Measurements from ENCODE around the gene FREM1. TPM values are rescaled to one million over a fixed set of nuclear protein-coding genes. Genes with fewer than 3 reads are reported as not detected.

Gene FREM1
- total RNA-seq, 1 donor from 2014 or later, result 62.9 TPM

DNA sequence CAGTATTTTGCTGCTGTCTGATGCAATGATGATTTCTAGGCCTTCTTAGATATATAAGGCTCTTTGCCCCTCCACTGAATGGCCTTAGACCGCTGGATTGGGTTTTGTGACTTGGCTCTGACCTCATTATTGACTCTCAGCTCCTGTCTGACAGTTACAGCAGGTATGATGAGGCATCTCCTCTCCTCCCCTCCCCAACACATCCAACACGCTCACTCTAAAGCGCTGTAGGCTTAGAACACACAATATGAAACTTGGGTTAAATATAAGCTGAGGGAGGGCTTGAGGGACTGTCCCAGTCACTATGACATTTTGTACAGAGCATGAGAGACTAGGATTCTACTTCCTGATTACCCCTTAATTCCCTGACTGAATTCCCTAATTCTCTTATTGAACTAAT lies 168.9 kb downstream of the FREM1 start:
- no peaks in the 10 kb centered on the region for H3K4me1 Mint-ChIP-seq
- H3K4me3 Mint-ChIP-seq, result no peak overlapping the region
- H3K27me3 Mint-ChIP-seq (ENCODE audit: low read depth), result no peaks in the 10 kb centered on the region

DNA sequence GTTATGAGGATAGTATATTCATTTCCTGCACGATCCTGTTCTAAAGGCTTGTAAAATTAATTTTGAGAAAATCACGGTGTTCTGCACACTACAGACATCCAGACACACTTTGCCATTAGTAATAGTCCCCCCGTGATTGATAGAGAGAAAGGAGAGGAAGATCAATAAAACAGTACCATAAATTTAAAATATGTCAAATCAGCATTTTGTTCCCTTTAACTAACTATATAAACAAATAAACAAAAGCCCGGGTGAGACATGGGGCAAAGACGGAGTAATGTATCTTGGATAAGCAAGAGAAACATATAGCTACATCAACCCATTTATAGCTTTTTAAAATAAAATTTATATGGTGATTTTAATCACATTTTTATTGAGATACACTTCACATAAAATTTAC lies 177.1 kb downstream of the FREM1 start:
- Mint-ChIP-seq H3K36me3 (peaks cover 28% of the 10 kb centered on the region), H3K27me3 (ENCODE audit: low read depth) (no peaks in the 10 kb centered on the region), H3K27ac (no peak overlapping the region), H3K9me3 (peaks cover 10% of the 10 kb centered on the region), H3K4me1 (no peaks in the 10 kb centered on the region), H3K4me3 (no peak overlapping the region)
- DNase-seq (ENCODE audit: low spot score in 2 of 2, unreplicated experiment in 2 of 2), result no peak
- TF ChIP-seq, protein P1, sequence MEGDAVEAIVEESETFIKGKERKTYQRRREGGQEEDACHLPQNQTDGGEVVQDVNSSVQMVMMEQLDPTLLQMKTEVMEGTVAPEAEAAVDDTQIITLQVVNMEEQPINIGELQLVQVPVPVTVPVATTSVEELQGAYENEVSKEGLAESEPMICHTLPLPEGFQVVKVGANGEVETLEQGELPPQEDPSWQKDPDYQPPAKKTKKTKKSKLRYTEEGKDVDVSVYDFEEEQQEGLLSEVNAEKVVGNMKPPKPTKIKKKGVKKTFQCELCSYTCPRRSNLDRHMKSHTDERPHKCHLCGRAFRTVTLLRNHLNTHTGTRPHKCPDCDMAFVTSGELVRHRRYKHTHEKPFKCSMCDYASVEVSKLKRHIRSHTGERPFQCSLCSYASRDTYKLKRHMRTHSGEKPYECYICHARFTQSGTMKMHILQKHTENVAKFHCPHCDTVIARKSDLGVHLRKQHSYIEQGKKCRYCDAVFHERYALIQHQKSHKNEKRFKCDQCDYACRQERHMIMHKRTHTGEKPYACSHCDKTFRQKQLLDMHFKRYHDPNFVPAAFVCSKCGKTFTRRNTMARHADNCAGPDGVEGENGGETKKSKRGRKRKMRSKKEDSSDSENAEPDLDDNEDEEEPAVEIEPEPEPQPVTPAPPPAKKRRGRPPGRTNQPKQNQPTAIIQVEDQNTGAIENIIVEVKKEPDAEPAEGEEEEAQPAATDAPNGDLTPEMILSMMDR (IDR thresholded peaks at IDR 0.05; ENCODE audit: unreplicated experiment), result no peak

More for the DNA sequence above, 168.9 kb downstream of the FREM1 start:
- Mint-ChIP-seq H3K27ac (no peak overlapping the region), H3K9me3 (peaks cover 4% of the 10 kb centered on the region), H3K36me3 (peaks cover 30% of the 10 kb centered on the region)
- no peak for DNase-seq (ENCODE audit: low spot score in 2 of 2, unreplicated experiment in 2 of 2)
- TF ChIP-seq, protein P1 (IDR thresholded peaks at IDR 0.05; ENCODE audit: unreplicated experiment), result no peak

DNA sequence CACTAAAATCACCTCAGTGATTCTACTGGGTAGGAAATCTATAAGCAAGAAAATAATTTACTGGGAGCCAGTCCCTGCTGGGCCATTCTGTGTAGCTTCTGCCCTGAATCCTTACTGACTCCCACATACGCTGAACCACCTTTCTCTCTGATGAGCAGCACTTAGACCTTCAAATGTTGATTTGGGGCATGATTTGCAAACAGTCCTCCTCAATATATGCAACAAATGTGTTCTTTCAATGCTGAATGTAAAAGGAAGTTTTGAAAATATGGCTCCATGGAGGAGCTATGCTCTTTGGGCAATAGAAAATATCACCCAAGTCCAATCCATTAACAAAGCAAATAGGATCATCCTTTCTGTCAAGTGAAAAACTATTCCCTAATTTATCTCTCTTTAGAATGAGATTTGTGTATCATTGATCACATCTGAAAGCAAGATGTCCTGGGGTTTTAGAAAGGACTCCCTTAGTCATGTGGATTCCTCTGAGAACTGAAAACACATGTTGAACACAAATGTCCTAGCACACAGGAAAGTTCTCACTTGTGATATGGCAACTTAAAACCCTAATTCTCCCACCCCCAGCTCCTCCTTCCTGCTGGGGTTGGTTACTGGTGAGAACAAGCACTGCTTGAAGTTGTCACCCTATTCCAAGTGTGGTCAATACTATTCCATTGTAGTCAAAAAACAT lies 178.8 kb downstream of the FREM1 start:
- Mint-ChIP-seq H3K36me3 (peaks cover 20% of the 10 kb centered on the region), H3K27ac (no peak overlapping the region), H3K4me1 (no peaks in the 10 kb centered on the region), H3K27me3 (ENCODE audit: low read depth) (no peaks in the 10 kb centered on the region), H3K9me3 (peaks cover 10% of the 10 kb centered on the region), H3K4me3 (no peak overlapping the region)
- no peak for DNase-seq (ENCODE audit: low spot score in 2 of 2, unreplicated experiment in 2 of 2)
- TF ChIP-seq, protein P1 (IDR thresholded peaks at IDR 0.05; ENCODE audit: unreplicated experiment), result no peak

DNA sequence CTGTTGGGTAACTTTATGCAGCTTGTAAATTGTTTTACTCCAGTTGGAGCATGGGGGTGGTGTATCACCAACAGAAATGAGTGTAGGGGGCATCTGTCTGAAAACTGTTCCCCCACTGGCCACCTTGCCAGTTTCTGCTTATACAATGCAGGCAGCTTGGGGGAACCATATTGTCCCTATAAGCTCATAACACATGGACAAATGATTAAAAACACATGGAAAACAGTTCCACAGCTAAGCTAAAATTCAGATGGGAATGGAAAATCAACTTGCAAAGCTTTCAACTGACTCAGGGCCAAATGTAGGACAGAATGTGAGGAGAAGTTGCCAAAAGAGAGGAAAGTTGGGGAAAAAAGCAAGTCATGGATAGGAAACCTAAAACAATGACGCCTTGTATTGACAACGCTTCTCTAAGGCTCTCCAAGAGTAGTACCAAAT lies 179.7 kb downstream of the FREM1 start:
- no peak overlapping the region for H3K4me3 Mint-ChIP-seq
- no peaks in the 10 kb centered on the region for H3K4me1 Mint-ChIP-seq
- TF ChIP-seq, protein P1 (IDR thresholded peaks at IDR 0.05; ENCODE audit: unreplicated experiment), result no peak
- no peaks in the 10 kb centered on the region for H3K27me3 Mint-ChIP-seq (ENCODE audit: low read depth)
- H3K27ac Mint-ChIP-seq, result no peak overlapping the region
- peaks cover 17% of the 10 kb centered on the region for H3K36me3 Mint-ChIP-seq
- peaks cover 10% of the 10 kb centered on the region for H3K9me3 Mint-ChIP-seq
- no peak for DNase-seq (ENCODE audit: low spot score in 2 of 2, unreplicated experiment in 2 of 2)

DNA sequence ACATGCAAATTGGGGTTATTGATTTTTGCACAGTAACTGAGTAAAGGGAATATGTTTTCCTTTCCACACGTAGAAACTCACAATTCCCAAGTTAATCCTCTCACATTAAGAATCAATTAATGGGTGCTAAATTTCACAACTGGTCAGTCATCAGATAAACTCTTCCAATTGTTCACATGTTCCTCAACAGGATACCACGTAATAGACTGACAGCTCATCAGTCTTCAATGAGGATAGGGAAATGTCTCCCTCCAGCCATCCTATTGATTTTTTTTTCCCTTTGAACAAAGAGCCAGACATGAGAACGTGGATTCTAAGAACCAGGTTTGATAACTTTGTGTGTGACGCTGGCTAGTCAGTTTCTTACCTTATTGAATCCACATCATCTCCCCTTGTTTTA lies 186.9 kb downstream of the FREM1 start:
- no peak overlapping the region for H3K27ac Mint-ChIP-seq
- peaks cover 28% of the 10 kb centered on the region for H3K27me3 Mint-ChIP-seq (ENCODE audit: low read depth)
- H3K4me3 Mint-ChIP-seq, result no peak overlapping the region
- no peak for DNase-seq (ENCODE audit: low spot score in 2 of 2, unreplicated experiment in 2 of 2)
- H3K4me1 Mint-ChIP-seq, result peaks cover 5% of the 10 kb centered on the region
- no peaks in the 10 kb centered on the region for H3K36me3 Mint-ChIP-seq
- H3K9me3 Mint-ChIP-seq, result no peaks in the 10 kb centered on the region
- TF ChIP-seq, protein P1 (IDR thresholded peaks at IDR 0.05; ENCODE audit: unreplicated experiment), result no peak

Measured in mesothelial cell of epicardium (in vitro differentiated cells).